Skeletal muscle cell (primary cell): ENCODE results near the gene TBK1.
A peak's percentile ranks its signal among the peaks of the same experiment; 100 is the strongest.
"Not testable (repeated sequence)": the region's sequence is repeated elsewhere in the genome, so short reads cannot be mapped to it uniquely, and the experiment has no call there.

Experiments
- DNase-seq: peaks from one replicate; pipeline ENCODE4 v3.0.0-alpha.2; 2010; ENCODE audit warnings: low read depth
- H3K4me3 ChIP-seq: 2 replicates; pipeline ENCODE4 v1.5.1; 2011; ENCODE audit warnings: low read depth, mild to moderate bottlenecking, control low read depth, low read length, moderate library complexity

Gene TBK1

DNA sequence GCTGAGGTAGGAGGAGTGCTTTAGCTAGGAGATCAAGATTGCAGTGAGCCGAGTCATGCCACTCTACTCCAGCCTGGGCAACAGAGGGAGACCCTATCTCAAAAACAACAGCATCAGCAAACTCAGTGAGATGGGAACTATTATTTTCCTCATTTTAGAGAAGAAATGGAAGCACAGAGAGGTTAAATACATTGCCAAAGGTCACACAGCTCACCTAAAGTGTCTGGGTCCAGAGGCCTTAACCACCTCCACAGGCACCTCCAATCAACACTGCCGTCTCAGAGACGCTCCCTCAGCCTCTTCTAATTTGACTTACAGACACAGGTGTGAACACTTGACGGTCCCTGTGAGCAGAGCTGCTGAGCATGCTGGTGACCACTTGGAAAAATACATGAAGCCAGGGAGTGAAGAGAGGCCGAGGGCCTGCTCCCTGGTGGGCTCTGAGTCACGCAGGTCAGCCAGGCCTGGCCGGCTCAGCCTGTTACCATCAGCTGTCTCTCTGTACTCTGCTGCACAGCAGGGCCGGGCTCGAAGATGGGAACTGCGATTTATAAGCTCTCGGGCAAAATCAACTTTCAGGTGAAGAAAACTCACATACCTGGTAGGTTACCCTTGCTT is 80.9 kb downstream of the TBK1 start:
- no peak overlapping the region for H3K4me3 ChIP-seq
- DNase-seq: no peak

DNA sequence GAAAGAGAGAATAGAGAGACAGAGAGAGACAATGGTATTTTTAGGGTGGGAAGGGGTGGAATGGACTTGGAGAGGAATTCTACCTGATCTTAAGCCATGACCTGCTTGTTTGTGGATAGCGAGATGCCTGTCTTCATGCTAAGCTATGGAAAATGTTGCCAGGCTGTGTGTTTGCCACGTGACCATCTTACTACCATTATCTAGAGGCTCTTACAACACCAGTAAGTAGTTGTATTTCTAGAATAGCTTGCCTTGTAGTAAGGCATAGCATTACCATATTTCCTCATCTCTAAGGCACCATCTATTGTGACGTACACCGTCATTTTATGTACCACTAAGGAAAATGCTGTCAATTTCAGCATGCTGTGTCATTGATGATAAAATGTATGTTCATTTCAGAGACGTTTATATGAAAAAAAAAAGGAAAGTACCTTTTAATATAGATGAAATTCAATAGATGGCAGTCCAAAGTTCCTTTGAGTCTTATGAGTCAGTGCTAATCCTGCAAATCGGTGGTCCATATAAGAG is 82.8 kb downstream of the TBK1 start:
- no peak overlapping the region for H3K4me3 ChIP-seq
- DNase-seq: no peak

DNA sequence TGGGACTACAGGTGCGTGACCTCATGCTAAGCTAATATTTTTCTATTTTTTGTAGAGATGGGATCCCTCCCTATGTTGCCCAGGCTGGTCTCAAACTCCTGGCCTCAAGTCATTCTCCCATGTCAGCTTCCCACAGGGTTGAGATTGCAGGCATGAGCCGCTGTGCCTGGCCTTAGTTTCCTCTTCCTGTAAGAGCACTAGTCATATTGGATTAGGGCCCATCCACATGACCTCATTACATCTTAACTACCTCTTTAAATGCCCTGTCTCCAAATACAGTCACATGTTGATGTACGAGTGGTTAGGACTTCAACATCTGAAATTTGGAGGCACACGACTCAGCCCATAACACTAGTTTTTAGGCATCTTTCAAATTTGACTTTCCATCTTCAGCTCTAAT is 86.2 kb downstream of the TBK1 start:
- DNase-seq: no peak
- H3K4me3 ChIP-seq: no peak overlapping the region

DNA sequence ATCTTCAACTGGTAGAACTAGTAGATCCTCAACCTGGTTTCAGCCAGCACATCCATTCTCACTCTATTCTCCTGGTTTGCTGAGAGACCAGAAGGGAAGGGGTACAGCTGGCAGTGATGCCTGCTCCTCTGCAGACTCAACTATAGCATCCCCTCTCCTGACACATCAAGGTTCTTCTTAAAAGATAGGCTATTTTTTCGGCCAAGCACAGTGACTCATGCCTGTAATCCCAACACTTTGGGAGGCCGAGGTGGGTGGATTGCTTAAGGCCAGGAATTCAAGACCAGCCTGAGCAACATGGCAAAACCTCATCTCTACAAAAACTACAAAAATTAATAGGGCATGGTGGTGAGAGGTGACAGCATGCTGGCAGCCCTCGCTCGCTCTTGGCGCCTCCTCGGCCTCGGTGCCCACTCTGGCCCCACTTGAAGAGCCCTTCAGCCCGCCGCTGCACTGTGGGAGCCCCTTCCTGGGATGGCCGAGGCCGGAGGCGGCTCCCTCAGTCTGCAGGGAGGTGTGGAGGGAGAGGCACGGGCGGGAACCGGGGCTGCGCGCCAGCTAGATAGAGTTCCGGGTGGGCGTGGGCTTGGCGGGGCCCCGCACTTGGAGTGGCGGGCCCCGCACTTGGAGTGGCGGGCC is 90.6 kb downstream of the TBK1 start:
- DNase-seq: peak; percentile 28
- H3K4me3 ChIP-seq: not testable (repeated sequence)

DNA sequence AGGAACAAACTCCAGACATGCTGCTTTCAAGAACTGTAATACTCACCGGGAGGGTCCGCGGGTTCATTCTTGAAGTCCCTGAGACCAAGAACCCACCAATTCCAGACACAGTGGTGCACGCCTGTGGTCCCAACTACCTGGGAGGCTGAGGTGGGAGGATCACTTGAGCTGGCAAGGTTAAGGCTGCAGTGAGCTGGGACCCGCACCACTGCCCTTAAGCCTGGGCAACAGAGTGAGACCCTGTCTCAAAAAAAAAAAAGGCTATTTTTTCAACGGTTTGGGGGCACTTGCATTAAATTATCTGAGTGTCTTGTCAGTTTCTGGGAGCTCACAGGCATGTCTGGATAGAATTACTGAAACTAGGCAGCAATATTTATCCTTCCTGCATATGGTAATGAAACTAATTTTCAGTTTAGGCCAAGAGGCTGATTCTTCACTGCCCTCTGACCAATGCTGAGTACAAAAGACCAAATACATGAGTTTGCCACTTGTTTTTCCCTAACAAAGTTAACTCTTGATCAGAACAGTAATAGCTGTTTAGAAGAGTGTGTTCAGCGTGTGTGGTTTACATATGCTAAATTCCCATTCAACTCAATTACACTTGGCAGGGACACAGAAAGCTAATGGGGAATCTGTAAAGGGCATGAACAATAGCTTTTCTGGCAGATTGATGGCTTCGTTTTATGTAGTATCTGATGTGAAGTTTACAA is 92.6 kb downstream of the TBK1 start:
- no peak for DNase-seq
- no peak overlapping the region for H3K4me3 ChIP-seq

DNA sequence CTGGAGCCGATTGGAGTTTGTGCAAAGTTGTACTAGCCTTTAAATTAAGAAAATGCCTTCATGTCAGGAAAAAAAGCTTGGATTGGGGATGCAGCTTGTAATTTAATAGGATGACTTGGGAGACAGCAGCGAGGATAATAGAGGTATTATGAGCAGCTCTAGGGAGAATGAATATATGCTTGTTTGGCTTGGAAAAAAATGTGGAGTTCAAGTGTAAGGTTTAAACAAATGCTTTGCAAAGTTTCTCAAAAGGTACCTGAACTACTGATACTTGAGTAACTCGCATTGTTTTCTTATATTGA is 93.1 kb downstream of the TBK1 start:
- no peak overlapping the region for H3K4me3 ChIP-seq

DNA sequence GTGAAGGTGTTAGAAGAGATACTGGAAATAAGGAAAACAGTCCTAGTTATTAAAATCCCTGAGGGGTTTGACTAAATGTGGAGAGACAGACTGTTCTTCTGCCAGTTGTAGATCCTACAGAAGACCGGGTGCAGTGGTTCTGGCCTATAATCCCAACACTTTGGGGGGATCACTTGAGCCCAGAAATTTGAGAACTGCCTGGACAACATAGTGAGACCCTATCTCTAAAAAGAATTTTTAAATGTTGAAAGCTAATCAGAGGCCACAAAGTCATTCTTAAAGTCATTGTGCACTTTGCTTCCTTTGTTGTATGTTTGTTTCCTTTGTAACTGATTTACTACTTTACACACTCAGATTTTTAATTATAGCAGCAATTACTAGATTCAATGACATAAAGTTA is 97.2 kb downstream of the TBK1 start:
- no peak for DNase-seq
- H3K4me3 ChIP-seq: no peak overlapping the region

More for the DNA sequence above, 93.1 kb downstream of the TBK1 start:
- no peak for DNase-seq

DNA sequence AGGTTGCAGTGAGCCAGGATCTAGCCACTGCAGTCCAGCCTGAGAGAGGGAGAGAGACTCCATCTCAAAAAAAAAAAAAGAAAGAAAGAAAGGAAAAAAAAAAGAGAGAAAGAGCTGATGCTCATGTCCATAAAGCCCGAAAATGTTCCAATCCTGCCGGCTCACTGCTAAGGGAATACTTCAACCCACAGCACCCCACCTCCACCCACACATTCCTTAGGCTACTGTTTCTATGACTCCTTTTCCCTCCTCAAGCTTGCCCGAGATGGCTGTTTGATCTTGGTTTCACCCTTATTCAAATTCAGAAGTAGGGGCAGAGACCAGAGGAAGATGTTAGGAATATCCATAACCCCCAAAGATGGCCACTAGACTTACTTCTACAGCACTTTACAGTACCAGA is 98.8 kb downstream of the TBK1 start:
- DNase-seq: no peak
- H3K4me3 ChIP-seq: no peak overlapping the region

DNA sequence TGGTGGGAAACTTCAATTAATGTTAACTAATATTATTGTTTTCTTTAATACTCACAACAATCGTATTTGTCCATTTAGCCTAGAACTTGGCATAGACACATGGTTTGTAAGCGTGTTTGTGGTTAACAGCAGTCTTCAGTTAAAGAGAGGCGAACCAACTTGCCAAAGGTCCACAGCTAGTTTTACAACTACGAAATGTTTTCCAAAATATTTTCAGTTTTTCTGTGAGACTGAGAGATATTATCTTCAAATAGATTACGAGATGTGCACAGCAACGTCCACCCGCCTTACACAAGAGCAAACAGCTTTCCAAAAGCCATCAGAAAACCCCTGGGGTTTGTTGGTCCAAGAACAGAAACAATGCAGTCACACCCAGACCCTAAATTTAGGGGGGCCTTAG is 99.8 kb downstream of the TBK1 start:
- no peak overlapping the region for H3K4me3 ChIP-seq
- DNase-seq: no peak
